HepG2 (cell line): Measurements from ENCODE around the gene SELPLG. TPM values are rescaled to one million over a fixed set of nuclear protein-coding genes. Genes with fewer than 3 reads are reported as not detected.

ENCODE experiments used
- ATAC-seq: fragments of 200-7000 bp; cut with Tn5 transposase; 3 replicates; pipeline ENCODE4 v1.9.1; 2020; ENCODE audit warnings: mild to moderate bottlenecking, moderate library complexity
- BruUV-seq: library from RNA; stranded (reverse); fragments of 400-500 nt; replicated peaks from 2 replicates; lab custom pipeline; 2021; lab: Mats Ljungman, UMichigan
- CTCF ChIA-PET: fragments of 300-600 bp; formaldehyde crosslinking; extraction: SDS; loops from one replicate; lab custom pipeline; 2021; ENCODE audit warnings: low total read pairs, inconsistent platforms, low intra/inter-chr PET ratio; lab: Yijun Ruan, JAX
- POLR2A ChIA-PET: fragments of 350-600 bp; sonication (Branson Sonifier 250); formaldehyde crosslinking; loops from one replicate; lab custom pipeline; 2020; ENCODE audit warnings: antibody characterized with exemption, inconsistent platforms; lab: Yijun Ruan, JAX
- DNase-seq: peaks from one replicate; pipeline ENCODE4 v3.0.0-alpha.2; 2015; ENCODE audit warnings: low spot score
- FAIRE-seq: peaks from 3 replicates; lab custom pipeline; 2011; peaks lifted over from hg19 to GRCh38; lab: Jason Lieb, UNC
- H2AFZ ChIP-seq: one replicate; pipeline ENCODE4 v1.6.1; 2011; ENCODE audit warnings: low read length, inconsistent platforms
- H3K27ac ChIP-seq: fragments of 300-600 bp; 3 replicates; pipeline ENCODE4 v1.8.0; 2011; ENCODE audit warnings: mixed run types, mild to moderate bottlenecking, mixed read lengths, low read length, inconsistent platforms; ENCODE audit not compliant: insufficient read depth; ENCODE audit errors: extremely low read length
- H3K27me3 ChIP-seq, 2 experiments: fragments of 200-600 bp in 1 of 2; 2 replicates in 1 of 2; 3 replicates in 1 of 2; pipeline versions ENCODE4 v1.6.0 to v1.8.0; 2011; ENCODE audit warnings: low read length in 2 of 2, mild to moderate bottlenecking in 2 of 2, moderate library complexity in 2 of 2, inconsistent platforms in 1 of 2; ENCODE audit not compliant: insufficient read depth in 2 of 2, control insufficient read depth in 1 of 2
- H3K36me3 ChIP-seq, 2 experiments: fragments of 200-600 bp in 1 of 2; replicated peaks in 1 of 2; 2 replicates in 1 of 2; 3 replicates in 1 of 2; pipeline versions ENCODE4 v1.5.1 to v1.8.0; 2011; ENCODE audit warnings: low read length in 2 of 2, inconsistent platforms in 1 of 2; ENCODE audit not compliant: insufficient read depth in 2 of 2, control insufficient read depth in 1 of 2
- H3K4me1 ChIP-seq: 2 replicates; pipeline ENCODE4 v1.5.1; 2012; ENCODE audit warnings: low read length, inconsistent platforms; ENCODE audit not compliant: insufficient read depth
- H3K4me2 ChIP-seq: 2 replicates; pipeline ENCODE4 v1.6.0; 2011; ENCODE audit warnings: low read depth, low read length, inconsistent platforms
- H3K4me3 ChIP-seq, 3 experiments: fragments of 200-600 bp in 1 of 3; sonication (generic), shearing (Covaris generic) in 1 of 3; replicated peaks in 1 of 3; 2 replicates each; pipeline ENCODE4 v1.5.1; 2011 to 2016; ENCODE audit warnings: low read length in 3 of 3, inconsistent platforms in 2 of 3, low read depth in 2 of 3, mild to moderate bottlenecking in 2 of 3, control low read depth in 1 of 3, mixed read lengths in 1 of 3; ENCODE audit not compliant: insufficient read depth in 1 of 3
- H3K79me2 ChIP-seq: one replicate; pipeline ENCODE4 v1.6.1; 2011; ENCODE audit warnings: low read length, inconsistent platforms; ENCODE audit not compliant: insufficient read depth
- H3K9ac ChIP-seq: 2 replicates; pipeline ENCODE4 v1.6.0; 2011; ENCODE audit warnings: mild to moderate bottlenecking, low read depth, low read length, inconsistent platforms; ENCODE audit not compliant: insufficient read depth
- H3K9me3 ChIP-seq: 2 replicates; pipeline ENCODE4 v1.5.1; 2012; ENCODE audit warnings: mild to moderate bottlenecking, low read length
- H4K20me1 ChIP-seq: 2 replicates; pipeline ENCODE4 v1.6.0; 2011; ENCODE audit warnings: inconsistent platforms, mild to moderate bottlenecking, low read length, moderate library complexity; ENCODE audit not compliant: insufficient read depth
- E2F2 ChIP-seq: sonication (generic); formaldehyde crosslinking; IDR thresholded peaks from 2 replicates; pipeline ENCODE4 v1.4.0; 2020; ENCODE audit warnings: missing genetic modification reagents, borderline replicate concordance
- FOXP1 ChIP-seq, 2 experiments: fragments of 450-650 bp in 1 of 2; IDR thresholded peaks; 2 replicates each; pipeline ENCODE4 v1.6.1; 2017 to 2018; ENCODE audit warnings: antibody characterized with exemption in 1 of 2
- HNRNPH1 ChIP-seq: fragments of 200-400 bp; formaldehyde crosslinking; optimal IDR thresholded peaks from 2 replicates; pipeline ENCODE3; 2017; ENCODE audit warnings: mild to moderate bottlenecking, low read depth, low read length
- KDM3A ChIP-seq: IDR thresholded peaks from 2 replicates; pipeline ENCODE4 v1.6.1; 2018; ENCODE audit warnings: low read depth, missing compliant biosample characterization
- KLF9 ChIP-seq: IDR thresholded peaks from 2 replicates; pipeline ENCODE4 v1.6.1; 2016; ENCODE audit warnings: low read depth
- MATR3 ChIP-seq: sonication (generic); formaldehyde crosslinking; IDR thresholded peaks from 2 replicates; pipeline ENCODE4 v1.4.0; 2020; ENCODE audit warnings: missing genetic modification reagents
- PAXIP1 ChIP-seq: sonication (generic); formaldehyde crosslinking; conservative IDR thresholded peaks from 2 replicates; pipeline ENCODE4 v1.4.0; 2020; ENCODE audit warnings: mild to moderate bottlenecking, missing genetic modification reagents, moderate library complexity
- RFXANK ChIP-seq: IDR thresholded peaks from 2 replicates; pipeline ENCODE4 v1.6.1; 2016
- SALL1 ChIP-seq: sonication (generic); formaldehyde crosslinking; IDR thresholded peaks from 2 replicates; pipeline ENCODE4 v1.8.0; 2022; ENCODE audit warnings: mild to moderate bottlenecking, missing genetic modification reagents
- SMAD3 ChIP-seq: sonication (generic); formaldehyde crosslinking; IDR thresholded peaks from 2 replicates; pipeline ENCODE4 v1.4.0; 2020; ENCODE audit warnings: missing genetic modification reagents
- THAP8 ChIP-seq: sonication (generic); formaldehyde crosslinking; IDR thresholded peaks from 2 replicates; pipeline ENCODE4 v1.5.1; 2020; ENCODE audit warnings: missing genetic modification reagents, mild to moderate bottlenecking, borderline replicate concordance
- ZBTB20 ChIP-seq: sonication (generic); formaldehyde crosslinking; IDR thresholded peaks from 2 replicates; pipeline ENCODE4 v1.8.1; 2023; ENCODE audit warnings: missing genetic modification reagents, low read depth, mild to moderate bottlenecking, borderline replicate concordance
- ZMYM4 ChIP-seq: sonication (generic); formaldehyde crosslinking; IDR thresholded peaks from 2 replicates; pipeline ENCODE4 v1.8.1; 2023; ENCODE audit warnings: mild to moderate bottlenecking, missing genetic modification reagents
- ZNF230 ChIP-seq: sonication (generic); formaldehyde crosslinking; IDR thresholded peaks from 2 replicates; pipeline ENCODE4 v1.4.0; 2020; ENCODE audit warnings: mild to moderate bottlenecking, missing genetic modification reagents
- ZNF350 ChIP-seq: sonication (generic); formaldehyde crosslinking; IDR thresholded peaks from 2 replicates; pipeline ENCODE4 v1.4.0; 2020; ENCODE audit warnings: mild to moderate bottlenecking, low read depth, missing genetic modification reagents, borderline replicate concordance
- ZNF451 ChIP-seq: sonication (generic); formaldehyde crosslinking; IDR thresholded peaks from 2 replicates; pipeline ENCODE4 v1.5.0; 2020; ENCODE audit warnings: mild to moderate bottlenecking, missing genetic modification reagents
- ZNF747 ChIP-seq: sonication (generic); formaldehyde crosslinking; IDR thresholded peaks from 2 replicates; pipeline ENCODE4 v1.8.1; 2023; ENCODE audit warnings: missing genetic modification reagents, mild to moderate bottlenecking, borderline replicate concordance
- ZSCAN20 ChIP-seq: sonication (generic); formaldehyde crosslinking; IDR thresholded peaks from 2 replicates; pipeline ENCODE4 v1.4.0; 2020; ENCODE audit warnings: missing genetic modification reagents, mild to moderate bottlenecking, borderline replicate concordance
- WGBS: methylation state at CpG from one replicate; pipeline ENCODE4 v1.1.6; 2017; ENCODE audit warnings: low lambda C conversion rate; 5-methylcytosine and 5-hydroxymethylcytosine counted together
- in situ Hi-C: cut with HindIII; loops from 2 replicates; pipeline ENCODE4 v1.10.0; 2017; ENCODE audit warnings: low pct_unique_long_range_greater_than_20kb; ENCODE audit not compliant: extremely low pct_ligation_motif_present
- intact Hi-C: fragments of 100-400 bp; cut with micrococcal nuclease; formaldehyde crosslinking; loops from one replicate; pipeline ENCODE4 v1.10.0; 2022; ENCODE audit not compliant: unreplicated experiment
- polyA plus RNA-seq, 8 experiments: library from polyadenylated mRNA; depleted of rRNA in 3 of 8; stranded (reverse) in 7 of 8; unstranded in 1 of 8; fragments of >200 nt; fragmentation: Illumina TruSeq in 4 of 8; extraction: Trizol in 4 of 8; gene quantifications; 2 replicates each; pipeline versions ENCODE4 v1.2.1 to v1.2.3, GENCODE V29; 2011 to 2016; ENCODE audit warnings: low read depth in 4 of 8, missing spikeins in 1 of 8, mixed read lengths in 1 of 8; ENCODE audit not compliant: insufficient read depth in 1 of 8
- total RNA-seq, 5 experiments: library from RNA; depleted of rRNA; stranded (reverse); fragments of >200 nt; fragmentation: Illumina TruSeq; extraction: Trizol; gene quantifications; 2 replicates each; pipeline ENCODE4 v1.2.3, GENCODE V29; 2016; ENCODE audit warnings: low read depth in 1 of 5

SELPLG gene
- total and polyA plus RNA-seq, 2 of the 13 experiments (the other 11 are each of a cell fraction or from before 2014, with no cell fraction given): 0.12 TPM; not detected in 1

- 56% methylated on average over 11 of the region's 11 CpGs for WGBS
- H3K9ac ChIP-seq: no peak overlapping the region
- no peaks in the 10 kb centered on the region for H3K4me1 ChIP-seq
- FAIRE-seq (no peak), ATAC-seq (no peak), DNase-seq (no peak)
- no peaks in the 10 kb centered on the region for H3K79me2 ChIP-seq
- no peak overlapping the region for H3K27ac ChIP-seq
- no peak overlapping the region for H3K4me2 ChIP-seq
- H2AFZ ChIP-seq: no peak overlapping the region
- no peaks in the 10 kb centered on the region for H4K20me1 ChIP-seq
- ChIA-PET POLR2A (no interaction called here), CTCF (no interaction called here)
- H3K4me3 ChIP-seq: no peak overlapping the region
- intact Hi-C loops: no loop called here
- TF ChIP-seq RFXANK (CRISPR knock-in tag): no peak
- no peak for TF ChIP-seq ZBTB20
- TF ChIP-seq ZNF350 (CRISPR knock-in tag): no peak
- no peak for TF ChIP-seq SALL1 (CRISPR knock-in tag)
- TF ChIP-seq KLF9: no peak
- no peak for TF ChIP-seq PAXIP1 (CRISPR knock-in tag)
- no peak for TF ChIP-seq ZMYM4
- no peak for TF ChIP-seq SMAD3 (CRISPR knock-in tag)
- TF ChIP-seq ZNF747: no peak
- TF ChIP-seq FOXP1 (IDR thresholded peaks at IDR 0.05): no peak
- TF ChIP-seq FOXP1 (CRISPR knock-in tag; IDR thresholded peaks at IDR 0.05): no peak
- TF ChIP-seq MATR3: no peak
- TF ChIP-seq E2F2 (CRISPR knock-in tag): no peak
- no peak for TF ChIP-seq ZSCAN20
- TF ChIP-seq THAP8 (CRISPR knock-in tag): no peak
- no peak for TF ChIP-seq ZNF451
- no peak for TF ChIP-seq HNRNPH1
- TF ChIP-seq KDM3A (CRISPR knock-in tag): no peak
- TF ChIP-seq ZNF230: no peak
- H3K36me3 ChIP-seq: no peaks in the 10 kb centered on the region
- H3K27me3 ChIP-seq: peaks cover 7 to 35% of the 10 kb centered on the region in 2 experiments; a peak in 4 of 5 replicates
- BruUV-seq: no TSS peak
- in situ Hi-C loops: no loop called here
- no peaks in the 10 kb centered on the region for H3K9me3 ChIP-seq
Measured at GRCh38 chr12:108586306-108586705, 47.4 kb downstream of the SELPLG start.
